ENCODE results near the gene IRX6.

IRX6 gene

DNA sequence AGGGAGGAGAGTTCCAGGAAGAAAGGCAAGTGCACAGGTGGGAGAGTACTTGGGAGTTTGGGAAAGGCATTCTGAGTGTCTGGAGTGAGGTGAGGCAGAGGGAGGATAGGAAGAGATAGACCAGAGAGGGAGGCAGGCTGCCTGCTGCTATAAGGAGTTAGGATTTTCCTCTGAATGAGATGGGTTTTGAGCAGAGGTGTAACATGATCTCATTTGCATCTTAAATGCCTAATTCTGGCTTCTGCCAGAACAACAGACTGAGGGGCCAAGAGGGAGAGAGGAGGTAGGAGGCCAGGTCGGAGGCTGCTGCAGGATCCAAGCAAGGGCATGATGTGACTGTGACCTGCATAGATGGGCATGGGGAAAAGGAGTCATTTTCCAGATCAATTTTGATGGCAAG lies 31.5 kb upstream of the IRX6 start:
- DNase-seq (ENCODE audit: low spot score in 2 of 2) (no peak), ATAC-seq (replicated peaks; ENCODE audit: extremely low read depth, poor library complexity, severe bottlenecking) (no peak)
- no peak overlapping the region for H3K27ac Mint-ChIP-seq (ENCODE audit: low read depth)
- H3K4me3 Mint-ChIP-seq, result no peak overlapping the region
- no peaks in the 10 kb centered on the region for H3K4me1 Mint-ChIP-seq
- no peaks in the 10 kb centered on the region for H3K36me3 Mint-ChIP-seq (ENCODE audit: insufficient read depth)
- peaks cover 3% of the 10 kb centered on the region for H3K27me3 Mint-ChIP-seq
- peaks cover 4% of the 10 kb centered on the region for H3K9me3 Mint-ChIP-seq

DNA sequence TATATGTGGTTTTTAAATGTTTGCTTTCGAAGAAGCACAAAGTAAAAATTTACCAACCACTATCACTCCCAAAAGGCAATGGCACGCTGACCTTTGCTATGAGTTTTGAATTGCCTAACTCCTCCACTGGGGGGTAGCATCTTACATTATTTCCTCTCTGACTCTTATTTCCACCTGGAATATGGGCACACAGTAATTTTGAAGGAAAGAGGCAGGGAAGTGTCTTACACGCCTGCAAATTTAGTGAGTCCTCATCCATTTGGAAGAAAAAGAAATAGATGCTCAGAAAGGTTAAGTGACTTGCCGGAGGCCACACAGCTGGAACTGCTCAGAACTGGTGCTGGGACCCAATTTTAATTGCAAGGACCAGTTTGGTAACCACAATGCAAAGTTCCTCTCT lies 29.9 kb upstream of the IRX6 start:
- Mint-ChIP-seq H3K27me3 (peaks cover 3% of the 10 kb centered on the region), H3K4me1 (no peaks in the 10 kb centered on the region), H3K9me3 (peaks cover 5% of the 10 kb centered on the region), H3K27ac (ENCODE audit: low read depth) (no peak overlapping the region), H3K36me3 (ENCODE audit: insufficient read depth) (no peaks in the 10 kb centered on the region), H3K4me3 (no peak overlapping the region)
- DNase-seq (ENCODE audit: low spot score in 2 of 2) (no peak), ATAC-seq (replicated peaks; ENCODE audit: extremely low read depth, poor library complexity, severe bottlenecking) (no peak)

DNA sequence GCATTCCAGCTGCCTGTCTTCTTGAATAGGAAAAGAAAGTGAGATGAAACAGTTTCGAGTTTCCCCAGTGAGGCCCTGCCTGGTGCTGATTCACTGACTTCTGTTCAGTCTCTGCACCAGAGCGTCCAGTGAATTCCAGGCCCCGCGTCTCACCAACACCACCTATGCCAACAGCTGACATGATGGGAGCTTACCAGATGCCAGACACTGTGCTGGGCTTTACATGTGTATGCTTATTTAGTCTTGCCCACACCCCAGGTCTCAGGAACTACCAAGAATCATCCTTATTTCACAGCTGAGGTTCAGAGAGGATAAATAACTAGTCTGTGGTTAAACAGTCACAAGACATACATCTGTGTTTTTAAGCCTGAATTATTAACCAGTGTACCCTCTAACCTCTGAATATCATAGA lies 29.1 kb upstream of the IRX6 start:
- Mint-ChIP-seq H3K36me3 (ENCODE audit: insufficient read depth) (no peaks in the 10 kb centered on the region), H3K27ac (ENCODE audit: low read depth) (no peak overlapping the region), H3K27me3 (peaks cover 11% of the 10 kb centered on the region), H3K4me3 (no peak overlapping the region), H3K4me1 (no peaks in the 10 kb centered on the region), H3K9me3 (peaks cover 5% of the 10 kb centered on the region)
- ATAC-seq (replicated peaks; ENCODE audit: extremely low read depth, poor library complexity, severe bottlenecking) (no peak), DNase-seq (ENCODE audit: low spot score in 2 of 2) (no peak)

DNA sequence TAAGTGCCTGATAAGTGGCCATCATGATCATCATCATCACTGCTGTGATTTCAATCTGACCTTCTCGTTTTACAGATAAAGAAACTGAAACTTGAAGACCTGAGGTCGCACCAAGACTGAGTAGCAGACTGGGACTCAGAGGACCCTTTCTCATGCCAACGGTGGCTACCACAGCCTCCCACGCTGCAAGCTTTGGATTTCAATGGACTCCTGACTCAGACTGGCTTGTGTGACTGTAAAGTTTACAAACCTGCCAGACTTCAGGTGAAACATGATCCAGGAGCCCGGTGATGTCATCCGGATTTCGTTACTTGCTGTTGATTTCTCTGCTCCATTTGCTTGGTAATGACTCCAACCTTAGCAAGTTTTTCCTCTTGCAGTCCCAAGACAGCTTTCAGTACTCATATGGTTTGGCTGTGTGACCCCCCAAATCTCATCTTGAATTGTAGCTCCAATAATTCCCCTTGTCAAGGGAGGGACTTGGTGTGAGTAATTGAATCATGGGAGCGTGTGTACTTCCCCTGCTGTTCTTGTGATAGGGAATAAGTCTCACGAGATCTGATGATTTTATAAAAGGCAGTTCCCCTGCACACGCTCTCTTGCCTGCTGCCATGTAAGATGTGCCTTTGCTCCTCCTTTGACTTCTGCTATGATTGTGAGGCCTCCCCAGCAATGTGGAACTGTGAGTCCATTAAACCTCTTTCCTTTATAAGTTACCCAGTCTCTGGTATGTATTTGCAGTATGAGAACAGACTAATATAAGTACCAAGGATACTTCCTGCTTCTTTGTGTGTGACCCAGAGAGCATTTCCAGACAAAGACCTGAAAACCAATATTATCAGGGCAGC lies 26.7 kb upstream of the IRX6 start:
- DNase-seq (ENCODE audit: low spot score in 2 of 2) (no peak), ATAC-seq (replicated peaks; ENCODE audit: extremely low read depth, poor library complexity, severe bottlenecking) (no peak)
- Mint-ChIP-seq H3K4me3 (no peak overlapping the region), H3K9me3 (peaks cover 5% of the 10 kb centered on the region), H3K27ac (ENCODE audit: low read depth) (no peak overlapping the region), H3K27me3 (peaks cover 25% of the 10 kb centered on the region), H3K36me3 (ENCODE audit: insufficient read depth) (no peaks in the 10 kb centered on the region), H3K4me1 (no peaks in the 10 kb centered on the region)

DNA sequence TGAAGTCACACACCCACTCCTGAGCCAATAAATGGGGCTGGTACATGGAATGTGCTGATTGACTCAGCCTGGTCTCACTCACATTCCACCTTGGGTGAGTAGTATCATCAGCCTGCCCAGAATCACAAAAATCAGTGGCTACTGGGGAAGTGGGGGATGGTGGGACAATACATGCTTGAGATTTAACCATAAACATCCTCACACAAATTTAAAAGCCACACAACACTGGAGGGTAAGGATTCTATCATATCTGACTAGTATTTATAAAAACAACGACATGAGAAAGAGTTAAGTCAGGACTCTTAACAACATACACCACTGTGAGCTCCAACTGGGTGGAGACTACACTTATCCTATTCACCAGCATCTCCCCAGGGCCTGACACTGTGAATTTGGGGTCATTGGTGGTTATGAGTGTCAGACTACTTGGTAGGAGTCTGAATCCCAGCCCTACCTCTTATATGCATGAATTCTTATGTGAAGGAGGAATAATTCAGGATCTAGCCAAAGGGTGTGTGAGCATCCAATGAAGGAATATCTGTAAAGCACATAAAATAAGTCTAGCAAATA lies 26.0 kb upstream of the IRX6 start:
- DNase-seq (ENCODE audit: low spot score in 2 of 2), result no peak
- H3K4me3 Mint-ChIP-seq, result no peak overlapping the region
- H3K9me3 Mint-ChIP-seq, result peaks cover 5% of the 10 kb centered on the region
- H3K36me3 Mint-ChIP-seq (ENCODE audit: insufficient read depth), result no peaks in the 10 kb centered on the region
- ATAC-seq (replicated peaks; ENCODE audit: extremely low read depth, poor library complexity, severe bottlenecking), result no peak
- H3K4me1 Mint-ChIP-seq, result no peaks in the 10 kb centered on the region
- no peak overlapping the region for H3K27ac Mint-ChIP-seq (ENCODE audit: low read depth)
- H3K27me3 Mint-ChIP-seq, result peaks cover 30% of the 10 kb centered on the region

DNA sequence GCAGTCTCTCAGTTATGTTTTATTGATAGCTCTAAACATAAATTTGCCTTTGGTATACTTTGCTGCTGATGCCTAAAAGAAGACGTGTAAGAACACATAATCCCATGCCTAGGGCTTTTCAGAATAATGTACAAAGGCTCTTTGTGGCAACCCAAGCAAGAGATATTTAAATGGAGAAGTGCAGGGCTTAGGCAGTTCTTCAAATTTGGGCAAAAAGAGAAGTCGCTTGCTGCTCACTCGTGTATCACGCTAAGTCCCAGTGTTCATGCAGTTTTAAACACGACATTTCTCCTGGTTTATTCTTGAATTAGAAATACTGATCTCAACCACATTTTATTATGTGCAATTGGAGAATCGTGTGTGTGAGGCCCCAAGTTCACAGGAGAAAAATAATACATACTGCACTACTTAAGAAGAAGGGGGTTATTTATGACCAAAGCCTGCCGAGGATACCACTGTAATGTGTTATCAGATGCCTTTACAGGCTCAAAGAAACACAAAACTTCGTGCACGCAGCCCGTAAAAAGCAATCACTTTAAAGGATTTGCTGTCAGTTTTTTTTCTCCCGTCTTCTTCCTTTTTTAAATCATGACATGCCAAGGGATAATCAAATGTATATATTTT lies 22.5 kb upstream of the IRX6 start:
- no peak for DNase-seq (ENCODE audit: low spot score in 2 of 2)
- Mint-ChIP-seq H3K36me3 (ENCODE audit: insufficient read depth) (no peaks in the 10 kb centered on the region), H3K4me1 (no peaks in the 10 kb centered on the region), H3K27ac (ENCODE audit: low read depth) (no peak overlapping the region), H3K27me3 (peaks cover 45% of the 10 kb centered on the region), H3K4me3 (no peak overlapping the region), H3K9me3 (peaks cover 5% of the 10 kb centered on the region)
- no peak for ATAC-seq (replicated peaks; ENCODE audit: extremely low read depth, poor library complexity, severe bottlenecking)

DNA sequence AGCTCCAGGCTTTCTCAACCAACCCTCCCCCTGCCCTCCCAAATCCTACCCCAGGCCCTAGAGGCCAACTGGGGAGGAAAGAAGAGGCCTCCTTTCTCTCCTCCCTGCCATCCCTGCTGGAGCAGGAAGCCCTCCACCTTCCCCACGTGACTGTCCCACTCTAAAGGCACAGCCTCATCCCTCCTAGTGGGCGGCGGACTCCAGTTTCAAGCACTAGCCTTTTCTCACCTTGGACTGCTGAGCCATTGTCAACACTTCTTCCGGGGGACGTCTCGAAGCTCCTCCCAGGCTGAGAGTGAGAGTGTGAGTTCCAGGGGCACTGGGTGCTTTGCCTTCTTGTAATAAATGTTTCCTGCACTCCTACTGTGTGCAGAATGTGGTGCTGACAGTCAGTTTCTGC lies 21.4 kb upstream of the IRX6 start:
- no peaks in the 10 kb centered on the region for H3K36me3 Mint-ChIP-seq (ENCODE audit: insufficient read depth)
- no peak for ATAC-seq (replicated peaks; ENCODE audit: extremely low read depth, poor library complexity, severe bottlenecking)
- no peaks in the 10 kb centered on the region for H3K4me1 Mint-ChIP-seq
- H3K27ac Mint-ChIP-seq (ENCODE audit: low read depth), result no peak overlapping the region
- no peak for DNase-seq (ENCODE audit: low spot score in 2 of 2)
- peaks cover 2% of the 10 kb centered on the region for H3K9me3 Mint-ChIP-seq
- H3K4me3 Mint-ChIP-seq, result no peak overlapping the region
- peaks cover 45% of the 10 kb centered on the region for H3K27me3 Mint-ChIP-seq

DNA sequence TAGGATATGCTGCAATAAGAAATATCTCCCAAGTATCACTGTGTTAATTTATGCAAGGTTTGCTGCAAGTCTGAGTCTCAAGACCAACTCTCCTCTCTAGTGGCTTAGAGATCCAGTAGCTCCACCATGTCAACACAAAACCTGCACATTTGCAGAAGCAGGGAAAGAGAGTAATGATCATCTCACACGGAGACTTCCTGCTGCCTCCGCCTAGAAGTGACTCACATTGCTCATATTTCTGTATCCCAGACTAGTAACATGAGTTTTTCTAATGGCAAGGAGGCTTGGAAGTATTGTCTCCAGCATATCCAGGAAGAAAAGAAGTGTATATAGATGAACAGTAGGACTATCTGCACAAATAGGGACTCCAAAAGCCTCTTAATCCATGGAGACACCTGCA lies 15.0 kb upstream of the IRX6 start:
- DNase-seq (ENCODE audit: low spot score in 2 of 2) (no peak), ATAC-seq (replicated peaks; ENCODE audit: extremely low read depth, poor library complexity, severe bottlenecking) (no peak)
- Mint-ChIP-seq H3K4me3 (no peak overlapping the region), H3K4me1 (no peaks in the 10 kb centered on the region), H3K27me3 (peaks cover 11% of the 10 kb centered on the region), H3K9me3 (peaks cover 8% of the 10 kb centered on the region), H3K27ac (ENCODE audit: low read depth) (no peak overlapping the region), H3K36me3 (ENCODE audit: insufficient read depth) (no peaks in the 10 kb centered on the region)

DNA sequence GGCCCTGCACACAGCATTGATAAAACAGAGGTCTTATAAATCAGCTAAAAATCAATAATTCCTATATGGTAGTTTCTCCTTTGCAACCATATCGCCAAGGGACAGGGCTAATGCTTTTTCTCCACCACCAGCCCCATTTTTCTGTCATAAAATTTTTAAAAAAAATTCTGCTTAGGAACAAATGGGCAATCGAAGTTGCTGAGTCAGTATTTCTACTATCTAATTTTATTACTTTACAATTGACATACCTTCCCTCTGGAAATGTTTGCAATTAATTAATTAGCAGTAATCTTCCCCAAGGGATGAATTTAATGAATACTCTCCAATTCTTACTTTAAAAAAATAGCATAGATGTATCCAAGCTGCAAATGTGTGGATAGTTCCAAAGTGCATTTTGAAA lies 1.7 kb upstream of the IRX6 start:
- peaks cover 54% of the 10 kb centered on the region for H3K27me3 Mint-ChIP-seq
- ATAC-seq (replicated peaks; ENCODE audit: extremely low read depth, poor library complexity, severe bottlenecking) (no peak), DNase-seq (ENCODE audit: low spot score in 2 of 2) (no peak)
- no peaks in the 10 kb centered on the region for H3K9me3 Mint-ChIP-seq
- H3K4me3 Mint-ChIP-seq, result no peak overlapping the region
- no peak overlapping the region for H3K27ac Mint-ChIP-seq (ENCODE audit: low read depth)
- no peaks in the 10 kb centered on the region for H3K36me3 Mint-ChIP-seq (ENCODE audit: insufficient read depth)
- no peaks in the 10 kb centered on the region for H3K4me1 Mint-ChIP-seq

DNA sequence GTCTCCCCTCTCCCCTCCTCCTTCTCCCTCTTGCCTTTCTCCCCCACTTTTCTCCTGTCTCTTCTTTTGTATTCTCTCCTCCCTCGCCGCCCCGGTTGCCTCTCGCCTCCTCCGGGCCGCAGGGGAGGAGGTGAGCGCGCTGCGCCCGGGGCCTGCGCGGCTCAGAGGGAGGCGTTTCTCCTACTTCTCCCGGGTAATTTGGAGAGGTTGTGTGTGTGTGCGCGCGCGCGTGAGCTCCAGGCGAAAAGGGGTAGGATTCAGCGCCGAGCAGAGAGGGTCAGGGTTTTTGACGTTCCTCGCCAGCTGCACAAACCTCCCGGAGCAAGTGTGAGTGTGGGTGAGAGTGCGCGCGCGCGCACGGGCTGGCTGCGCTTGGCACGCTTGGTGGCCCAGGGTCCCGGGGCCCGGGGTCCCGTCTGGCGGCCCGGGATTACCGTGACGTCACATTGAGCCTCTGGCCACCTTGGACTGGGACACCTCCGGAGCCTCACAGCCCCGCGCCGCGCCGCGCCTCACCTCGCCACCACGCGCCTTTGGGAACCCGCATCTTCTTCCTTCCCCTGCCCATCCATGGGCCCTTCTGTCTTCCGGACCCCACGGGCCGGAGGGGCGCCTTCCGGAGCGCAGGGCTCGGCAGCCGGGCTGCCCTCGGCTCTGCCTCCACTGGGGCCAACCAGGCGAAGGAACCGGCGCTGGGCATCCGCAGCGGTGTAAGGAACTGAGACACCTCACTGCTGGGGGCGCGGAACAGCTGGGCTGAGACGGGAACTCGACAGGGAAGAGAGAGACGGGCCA lies 479 bp downstream of the IRX6 start:
- Mint-ChIP-seq H3K27ac (ENCODE audit: low read depth) (no peak overlapping the region), H3K4me1 (no peaks in the 10 kb centered on the region), H3K36me3 (ENCODE audit: insufficient read depth) (peaks cover 2% of the 10 kb centered on the region), H3K4me3 (no peak overlapping the region), H3K9me3 (no peaks in the 10 kb centered on the region), H3K27me3 (peaks cover 61% of the 10 kb centered on the region)
- DNase-seq (ENCODE audit: low spot score in 2 of 2), result no peak
- ATAC-seq (replicated peaks; ENCODE audit: extremely low read depth, poor library complexity, severe bottlenecking), result no peak

DNA sequence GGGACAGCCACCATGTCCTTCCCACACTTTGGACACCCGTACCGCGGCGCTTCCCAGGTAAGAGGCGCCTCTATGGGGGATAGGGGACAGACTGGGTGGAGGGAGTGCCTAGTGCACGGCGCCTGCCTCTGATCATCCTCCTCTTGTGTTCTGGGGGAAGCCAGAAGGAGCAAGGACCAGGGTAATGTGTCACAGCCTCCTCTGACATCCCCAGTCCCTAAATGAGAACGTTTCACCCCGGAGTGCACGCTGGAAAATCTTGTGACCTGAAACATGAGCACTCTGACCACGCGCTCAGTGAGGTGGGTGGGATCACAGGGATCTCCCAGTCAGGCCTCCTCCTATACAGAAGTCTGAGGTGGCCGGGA lies 1.1 kb downstream of the IRX6 start:
- Mint-ChIP-seq H3K9me3 (no peaks in the 10 kb centered on the region), H3K27ac (ENCODE audit: low read depth) (no peak overlapping the region), H3K4me1 (no peaks in the 10 kb centered on the region), H3K4me3 (no peak overlapping the region), H3K36me3 (ENCODE audit: insufficient read depth) (peaks cover 2% of the 10 kb centered on the region), H3K27me3 (peaks cover 67% of the 10 kb centered on the region)
- DNase-seq (ENCODE audit: low spot score in 2 of 2) (no peak), ATAC-seq (replicated peaks; ENCODE audit: extremely low read depth, poor library complexity, severe bottlenecking) (no peak)

DNA sequence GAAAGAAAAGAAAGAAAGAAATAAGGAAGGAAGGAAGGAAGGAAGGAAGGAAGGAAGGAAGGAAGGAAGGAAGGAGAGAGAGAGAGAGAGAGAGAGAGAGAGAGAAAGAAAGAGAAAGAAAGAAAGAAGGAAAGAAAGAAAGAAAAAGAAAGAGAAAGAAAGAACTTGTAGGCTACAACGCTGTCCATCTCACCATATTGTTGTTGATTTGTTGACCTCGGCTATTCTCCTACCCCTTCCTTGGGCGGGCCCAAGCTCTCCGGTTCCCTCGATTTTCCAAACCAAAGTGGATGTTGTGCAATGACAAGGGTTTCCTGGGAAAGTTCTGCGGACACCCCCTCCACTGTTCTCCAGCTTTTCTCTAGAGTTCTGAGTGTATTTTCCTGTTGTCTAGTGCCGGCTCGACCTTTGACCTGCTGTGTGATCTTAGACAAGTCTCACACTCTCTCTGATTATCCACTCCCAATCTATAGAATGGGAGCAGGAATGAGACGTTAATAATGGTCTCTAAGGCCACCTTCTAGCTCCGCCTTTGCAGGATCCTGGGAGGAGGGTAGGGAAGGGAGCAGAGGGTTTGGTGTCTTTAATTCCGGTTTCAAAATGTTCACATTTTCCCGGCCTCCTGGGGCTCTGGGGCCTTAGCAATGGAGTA lies 1.6 kb downstream of the IRX6 start:
- no peaks in the 10 kb centered on the region for H3K9me3 Mint-ChIP-seq
- ATAC-seq (replicated peaks; ENCODE audit: extremely low read depth, poor library complexity, severe bottlenecking), result no peak
- H3K27me3 Mint-ChIP-seq, result peaks cover 70% of the 10 kb centered on the region
- H3K4me1 Mint-ChIP-seq, result peaks cover 3% of the 10 kb centered on the region
- peaks cover 2% of the 10 kb centered on the region for H3K36me3 Mint-ChIP-seq (ENCODE audit: insufficient read depth)
- H3K4me3 Mint-ChIP-seq, result no peak overlapping the region
- H3K27ac Mint-ChIP-seq (ENCODE audit: low read depth), result no peak overlapping the region
- no peak for DNase-seq (ENCODE audit: low spot score in 2 of 2)
